Coronary artery (tissue), 2 donors: ENCODE data around the gene GPR143.
A peak's percentile ranks its signal among the peaks of the same experiment; 100 is the strongest.

Source experiments
- DNase-seq: peaks from one replicate; pipeline ENCODE4 v3.0.0-alpha.2; 2017; ENCODE audit warnings: low spot score
- H3K27ac ChIP-seq, 2 donors: fragments of 200-600 bp; sonication (generic); one replicate each; pipeline ENCODE4 v1.5.1; 2016 to 2019
- H3K4me3 ChIP-seq: fragments of 200-600 bp; sonication (generic); 2 replicates; pipeline ENCODE4 v1.5.1; 2016; ENCODE audit warnings: mild to moderate bottlenecking, moderate library complexity
- CTCF ChIP-seq: fragments of 200-600 bp; sonication (generic); IDR thresholded peaks from one replicate; pipeline ENCODE4 v1.5.1; 2019; ENCODE audit warnings: antibody characterized with exemption

GPR143 gene

DNA sequence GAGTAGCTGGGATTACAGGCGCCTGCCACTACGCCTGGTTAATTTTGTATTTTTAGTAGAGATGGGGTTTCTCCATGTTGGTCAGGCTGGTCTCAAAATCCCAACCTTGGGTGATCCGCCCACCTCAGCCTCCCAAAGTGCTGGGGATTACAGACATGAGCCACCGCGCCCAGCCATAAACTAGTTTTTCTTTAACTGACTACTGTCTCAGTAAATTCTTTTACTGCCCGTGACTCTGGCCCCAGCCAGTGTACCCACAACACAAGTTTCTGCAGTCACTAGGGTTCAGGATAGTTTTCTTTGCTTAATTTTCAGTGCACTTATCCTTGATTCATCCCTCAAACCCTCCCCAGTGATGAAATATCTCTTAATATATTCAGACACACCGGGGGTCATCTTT is 28.8 kb upstream of the GPR143 start:
- Histone ChIP-seq H3K27ac (no peak overlapping the region), H3K4me3 (no peak overlapping the region)
- TF ChIP-seq CTCF: no peak
- DNase-seq: no peak

DNA sequence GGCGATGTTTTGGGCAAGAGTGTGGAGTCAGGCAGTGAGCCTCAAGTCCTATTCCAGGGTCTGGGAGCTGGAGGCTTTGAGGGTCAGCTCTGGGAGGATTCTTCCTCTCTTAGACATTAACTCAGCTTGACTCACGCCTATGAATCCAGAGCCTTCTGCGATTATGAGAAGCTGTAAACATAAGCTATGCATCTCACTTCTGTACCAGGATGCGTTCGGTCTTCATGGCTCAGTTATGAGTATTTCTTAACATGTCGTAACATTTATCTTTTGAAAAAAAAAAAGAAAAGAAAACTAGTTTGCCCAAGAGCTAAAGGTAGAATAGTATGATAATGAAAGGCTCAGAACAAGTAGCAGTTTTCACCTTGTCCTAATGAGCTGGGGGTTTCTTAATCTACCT is 25.2 kb upstream of the GPR143 start:
- H3K27ac ChIP-seq: no peak overlapping the region
- DNase-seq: no peak
- no peak for TF ChIP-seq CTCF
- no peak overlapping the region for H3K4me3 ChIP-seq

- no peak for DNase-seq
- Histone ChIP-seq H3K4me3 (no peak overlapping the region), H3K27ac (no peak overlapping the region)
- no peak for TF ChIP-seq CTCF
Measured at GRCh38 chrX:9789555-9789954, 23.9 kb upstream of the GPR143 start.

- no peak overlapping the region for H3K27ac ChIP-seq
- TF ChIP-seq CTCF: no peak
- no peak for DNase-seq
- H3K4me3 ChIP-seq: no peak overlapping the region
Measured at GRCh38 chrX:9788911-9789310, 23.3 kb upstream of the GPR143 start.

DNA sequence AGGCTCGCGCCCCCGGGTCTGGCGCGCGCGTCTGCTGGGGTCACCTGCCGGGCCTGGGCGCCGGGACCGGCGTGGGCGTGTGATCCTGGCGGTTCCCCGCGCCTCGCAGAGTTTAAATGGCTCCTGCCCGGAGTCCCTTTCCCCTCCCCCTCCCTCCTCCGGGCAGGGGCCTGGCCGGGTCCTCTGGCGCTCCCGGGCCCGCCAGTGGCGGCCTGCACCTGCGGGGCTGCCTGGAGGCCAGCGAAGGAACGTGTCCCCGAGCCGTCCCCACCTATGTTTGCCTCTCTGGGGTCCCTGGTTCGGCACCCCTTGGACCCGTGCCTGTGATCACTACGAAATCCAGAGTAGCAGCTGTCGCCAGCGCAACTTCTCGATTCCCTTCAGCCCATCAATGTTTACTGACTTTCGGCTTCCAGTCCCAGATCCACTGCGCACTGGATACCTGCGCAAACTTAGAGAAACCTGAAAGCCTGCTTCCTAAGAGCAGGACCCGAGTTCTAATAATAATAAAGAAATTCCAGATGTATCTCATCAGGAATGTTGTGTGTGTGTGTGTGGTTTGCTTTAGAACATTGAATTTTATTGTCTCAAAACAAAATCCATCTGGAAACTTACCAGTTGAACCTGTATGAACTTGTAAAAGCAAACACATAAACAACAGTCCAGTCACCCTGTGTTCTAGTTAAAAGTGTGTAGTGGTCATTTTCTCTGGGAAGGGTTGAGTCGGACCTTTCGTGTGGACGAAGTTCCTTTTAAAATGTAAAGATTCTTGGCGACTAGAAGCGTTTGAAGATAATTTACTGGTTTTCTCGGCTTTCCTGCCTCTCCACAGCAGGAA is 21.4 kb upstream of the GPR143 start:
- DNase-seq: no peak
- Histone ChIP-seq H3K4me3 (peak overlapping the region; percentile 52), H3K27ac (no peak overlapping the region)
- TF ChIP-seq CTCF: no peak

- Histone ChIP-seq H3K4me3 (peak within 1 kb of the TSS; percentile 52), H3K27ac (no peak within 1 kb of the TSS)
- no peak for DNase-seq
- no peak for TF ChIP-seq CTCF
Measured at GRCh38 chrX:9785944-9786797, 20.5 kb upstream of the GPR143 start, which contains the start of gene SHROOM2. SHROOM2 (plus strand) TSS chrX:9786429; CDS start chrX:9786546, 117 bp downstream.
